GM12892 (cell line): ENCODE results near the gene GDPD5.

Experiments
- POLR2A ChIP-seq: IDR thresholded peaks from 2 replicates; pipeline ENCODE4 v1.6.1; 2011; ENCODE audit warnings: low read depth, low read length, control low read depth
- POLR2AphosphoS5 ChIP-seq: IDR thresholded peaks from 2 replicates; pipeline ENCODE4 v1.6.1; 2011; ENCODE audit warnings: low read depth, low read length, control low read depth

- TF ChIP-seq POLR2A (no peak), POLR2AphosphoS5 (no peak)
These were observed 40.0 kb downstream of the GDPD5 start for GRCh38 chr11:75485742-75486141.
